Spleen (tissue), 11 donors: ENCODE results near the gene CDC123. TPM values are rescaled to one million over a fixed set of nuclear protein-coding genes. Genes with fewer than 3 reads are reported as not detected.

Source experiments
- DNase-seq: peaks from one replicate; pipeline ENCODE4 v3.0.0-alpha.2; 2020
- H3K27ac ChIP-seq, 8 donors: fragments of 200-600 bp; sonication (generic) in 7 of 8; 1 replicate in 4 of 8; 2 replicates in 4 of 8; pipeline versions ENCODE4 v1.5.0 to v1.8.0; 2016 to 2021; ENCODE audit warnings: inconsistent platforms in 4 of 8, mild to moderate bottlenecking in 4 of 8, moderate library complexity in 1 of 8
- H3K27me3 ChIP-seq, 7 donors: fragments of 200-600 bp; sonication (generic) in 6 of 7; replicated peaks in 1 of 7; 1 replicate in 4 of 7; 2 replicates in 3 of 7; pipeline versions ENCODE4 v1.5.0 to v1.8.0; 2016 to 2021; ENCODE audit warnings: inconsistent platforms in 3 of 7, mild to moderate bottlenecking in 1 of 7
- H3K36me3 ChIP-seq, 6 donors: fragments of 200-600 bp; sonication (generic) in 5 of 6; 1 replicate in 4 of 6; 2 replicates in 2 of 6; pipeline versions ENCODE4 v1.5.0 to v1.8.0; 2016 to 2021; ENCODE audit warnings: inconsistent platforms in 2 of 6
- H3K4me1 ChIP-seq, 6 donors: fragments of 200-600 bp; sonication (generic) in 5 of 6; 1 replicate in 3 of 6; 2 replicates in 3 of 6; pipeline versions ENCODE4 v1.5.0 to v1.8.0; 2016 to 2021; ENCODE audit warnings: inconsistent platforms in 3 of 6
- H3K4me3 ChIP-seq, 8 donors: fragments of 200-600 bp; sonication (generic) in 7 of 8; 1 replicate in 4 of 8; 2 replicates in 4 of 8; pipeline versions ENCODE4 v1.5.0 to v1.8.0; 2016 to 2021; ENCODE audit warnings: inconsistent platforms in 4 of 8, mild to moderate bottlenecking in 4 of 8, moderate library complexity in 2 of 8
- H3K9me3 ChIP-seq, 8 donors: fragments of 200-600 bp; sonication (generic) in 7 of 8; 1 replicate in 4 of 8; 2 replicates in 4 of 8; pipeline versions ENCODE4 v1.5.0 to v1.8.0; 2016 to 2021; ENCODE audit warnings: inconsistent platforms in 4 of 8
- CTCF ChIP-seq, 11 experiments: fragments of 200-600 bp in 7 of 11; fragments of 450-650 bp in 4 of 11; sonication (generic) in 4 of 11; IDR thresholded peaks in 8 of 11; conservative IDR thresholded peaks in 3 of 11; 1 replicate in 7 of 11; 2 replicates in 4 of 11; pipeline versions ENCODE4 v1.4.0 to v1.8.0; 2016 to 2021; ENCODE audit warnings: antibody characterized with exemption in 11 of 11, inconsistent platforms in 4 of 11, mild to moderate bottlenecking in 1 of 11
- POLR2A ChIP-seq, 3 donors: fragments of 450-650 bp; IDR thresholded peaks; one replicate each; pipeline ENCODE4 v1.5.1; 2017; ENCODE audit warnings: antibody characterized with exemption in 3 of 3, mild to moderate bottlenecking in 1 of 3
- POLR2AphosphoS5 ChIP-seq, 3 donors: sonication (generic); formaldehyde crosslinking; IDR thresholded peaks; one replicate each; pipeline ENCODE4 v1.5.1; 2017; ENCODE audit warnings: antibody characterized with exemption in 3 of 3
- whole genome bisulfite sequencing, 5 donors: extraction: QIAGEN DNeasy Blood & Tissue Kit in 3 of 5; methylation state at CpG; one replicate each; pipeline versions ENCODE4 v1.1.5 to v1.1.7; 2013 to 2018; 5-methylcytosine and 5-hydroxymethylcytosine counted together
- intact Hi-C: fragments of 100-400 bp; cut with DNase I; formaldehyde crosslinking; loops from one replicate; pipeline ENCODE4 v1.15.0; 2023; ENCODE audit warnings: low total_unique reads
- polyA plus RNA-seq, 3 donors: library from polyadenylated mRNA; stranded (reverse); fragments of 200-250 nt; gene quantifications; one replicate each; pipeline ENCODE4 v1.2.1, GENCODE V29; 2013
- total RNA-seq, 7 donors: library from RNA; depleted of rRNA in 3 of 7; stranded (reverse); fragments of >200 nt in 3 of 7; fragmentation: NEBNext Ultra II Directional in 4 of 7; extraction: Animal tissue kit (Norgen Biotek cat#: 25700) in 4 of 7; gene quantifications; one replicate each; pipeline versions ENCODE4 v1.1.0 to v1.2.1, GENCODE V29; 2016 to 2021
- donor health status: healthy with polysubstance abuse.
- donor health status: DM: no; HTN: no; CAD: no; lungs with moderate emphysema.
- donor health status: DM: no; HTN: no; CAD: no.
- donor health status: Bipolar disorder and iron deficiency.
- donor health status: healthy.
- donor health status: DM: no; HTN: no; CAD: no.
- donor health status: DM: yes; HTN: yes; CAD: no.

CDC123 gene
- total and polyA plus RNA-seq, 10 donors = 38.8 to 93.8 (median 59.9) TPM

DNA sequence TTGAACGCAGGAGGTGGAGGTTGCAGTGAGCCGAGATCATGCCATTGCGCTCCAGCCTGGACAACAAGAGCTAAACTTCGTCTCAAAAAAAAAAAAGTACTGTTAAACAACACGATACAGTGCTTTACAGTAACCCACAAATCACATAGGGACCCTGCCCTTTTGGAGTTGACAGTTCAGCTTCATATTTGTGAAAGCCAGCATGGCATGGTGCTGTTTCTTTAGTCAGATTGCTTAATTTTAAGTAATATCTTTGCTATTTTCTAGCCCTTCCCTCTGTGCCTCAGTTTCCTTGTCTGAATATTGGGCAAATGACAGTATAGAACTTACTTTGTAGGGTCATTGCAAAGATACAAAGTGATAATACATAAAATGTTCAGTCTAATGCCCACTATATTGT lies 4.9 kb downstream of the CDC123 start:
- Histone ChIP-seq H3K36me3 (peaks cover 0 to 77% (median 28%) of the 10 kb centered on the region in 6 donors), H3K27me3 (no peaks in the 10 kb centered on the region), H3K4me1 (peaks cover 15 to 69% (median 33%) of the 10 kb centered on the region in 6 donors), H3K27ac (no peak overlapping the region), H3K4me3 (no peak overlapping the region), H3K9me3 (no peaks in the 10 kb centered on the region)
- TF ChIP-seq CTCF (IDR thresholded peaks at IDR 0.05 in 8 of 11, conservative IDR thresholded peaks at IDR 0.05 in 3 of 11) = no peak
- TF ChIP-seq POLR2A (IDR thresholded peaks at IDR 0.05) = no peak
- TF ChIP-seq POLR2AphosphoS5 (IDR thresholded peaks at IDR 0.05) = no peak
- no peak for DNase-seq
- intact Hi-C loops = no loop called here
- 95 to 98% (median 96%) methylated on average over 5 of the region's 5 CpGs for WGBS, 5 donors

DNA sequence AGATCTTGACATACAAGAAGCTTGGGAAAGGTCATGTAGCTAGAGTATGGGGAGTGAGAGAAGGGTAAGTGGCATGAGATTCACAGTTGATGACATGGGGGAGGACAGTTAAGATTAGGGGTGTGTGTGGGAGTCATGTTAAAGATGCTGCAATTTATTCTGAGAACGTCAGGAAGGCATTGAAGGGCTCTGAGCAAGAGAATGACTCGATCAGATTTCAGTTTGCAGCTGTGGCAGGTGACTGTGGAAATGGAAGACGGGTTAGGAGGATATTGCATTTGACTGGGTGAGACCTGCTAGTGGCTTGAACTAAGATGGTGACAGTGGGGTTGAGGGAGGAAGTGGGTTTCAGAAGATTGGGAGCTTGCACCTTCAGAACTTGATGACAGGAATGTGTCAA lies 5.6 kb downstream of the CDC123 start:
- H3K36me3 ChIP-seq = peaks cover 0 to 84% (median 28%) of the 10 kb centered on the region in 6 donors
- DNase-seq = no peak
- H3K27ac ChIP-seq = no peak overlapping the region
- 39 to 67% (median 64%) methylated on average over 3 of the region's 3 CpGs for WGBS, 5 donors
- no peaks in the 10 kb centered on the region for H3K27me3 ChIP-seq
- TF ChIP-seq POLR2A (IDR thresholded peaks at IDR 0.05) = no peak
- no peak for TF ChIP-seq POLR2AphosphoS5 (IDR thresholded peaks at IDR 0.05)
- no peak for TF ChIP-seq CTCF (IDR thresholded peaks at IDR 0.05 in 8 of 11, conservative IDR thresholded peaks at IDR 0.05 in 3 of 11)
- intact Hi-C loops = no loop called here
- no peaks in the 10 kb centered on the region for H3K9me3 ChIP-seq
- no peak overlapping the region for H3K4me3 ChIP-seq
- H3K4me1 ChIP-seq = peaks cover 15 to 66% (median 32%) of the 10 kb centered on the region in 6 donors

DNA sequence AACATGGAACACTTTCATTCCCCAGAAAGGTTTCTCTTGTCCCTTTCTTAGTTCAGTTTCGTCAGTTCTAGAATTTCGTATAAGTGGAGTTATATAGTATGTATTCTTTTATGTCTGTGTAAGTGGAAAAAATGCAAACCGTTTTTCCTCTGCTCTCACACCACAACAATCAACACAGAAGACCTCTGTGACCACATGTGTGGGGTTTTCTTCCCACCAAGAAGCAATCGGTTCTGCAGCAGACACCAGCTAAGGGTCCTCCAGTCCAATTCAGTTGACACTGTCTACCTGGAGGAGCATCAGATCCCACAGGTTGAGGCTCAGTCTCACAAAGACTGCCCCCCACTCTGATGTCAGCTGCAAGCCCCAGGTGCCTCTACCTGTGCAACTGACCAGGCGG lies 6.2 kb downstream of the CDC123 start:
- 58 to 74% (median 65%) methylated on average over 4 to 5 of the region's 5 CpGs for WGBS, 5 donors
- Histone ChIP-seq H3K4me3 (no peak overlapping the region), H3K27me3 (no peaks in the 10 kb centered on the region), H3K4me1 (peaks cover 9 to 59% (median 25%) of the 10 kb centered on the region in 6 donors), H3K36me3 (peaks cover 0 to 91% (median 28%) of the 10 kb centered on the region in 6 donors), H3K27ac (no peak overlapping the region), H3K9me3 (no peaks in the 10 kb centered on the region)
- TF ChIP-seq POLR2A (IDR thresholded peaks at IDR 0.05) = no peak
- no peak for TF ChIP-seq POLR2AphosphoS5 (IDR thresholded peaks at IDR 0.05)
- intact Hi-C loops = no loop called here
- DNase-seq = no peak

GRCh38 chr10:12205082-12205481 lies 9.1 kb downstream of the CDC123 start:
- intact Hi-C loops = no loop called here
- Histone ChIP-seq H3K36me3 (peaks cover 0 to 100% (median 31%) of the 10 kb centered on the region in 6 donors), H3K4me1 (peaks cover 0 to 43% (median 6%) of the 10 kb centered on the region in 6 donors), H3K27ac (no peak overlapping the region), H3K9me3 (no peaks in the 10 kb centered on the region), H3K27me3 (no peaks in the 10 kb centered on the region), H3K4me3 (no peak overlapping the region)
- 87 to 93% (median 89%) methylated on average over 3 of the region's 3 CpGs for WGBS, 5 donors
- TF ChIP-seq POLR2AphosphoS5 (IDR thresholded peaks at IDR 0.05) (no peak), POLR2A (IDR thresholded peaks at IDR 0.05) (no peak), CTCF (IDR thresholded peaks at IDR 0.05 in 8 of 11, conservative IDR thresholded peaks at IDR 0.05 in 3 of 11) (no peak)
- DNase-seq = no peak

DNA sequence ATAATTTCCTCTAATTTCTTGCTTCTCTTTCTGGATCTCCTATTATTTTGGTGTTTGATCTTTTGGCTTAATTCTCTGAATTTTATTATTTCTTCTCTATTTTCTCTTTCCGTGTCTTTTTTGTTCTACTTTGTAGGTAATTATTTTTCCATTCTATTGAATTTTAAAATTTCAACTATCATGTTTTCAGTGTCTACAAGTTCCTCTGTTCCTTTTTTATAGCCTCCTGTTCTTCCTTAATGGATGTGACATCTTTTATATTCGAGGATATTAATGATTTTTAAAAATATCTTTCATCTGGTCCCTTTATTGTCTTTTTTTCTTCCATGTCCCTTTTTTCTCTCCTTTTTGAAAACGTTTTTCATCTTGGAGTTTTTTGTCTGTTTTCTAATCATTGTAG lies 11.1 kb downstream of the CDC123 start:
- Histone ChIP-seq H3K27ac (no peak overlapping the region), H3K36me3 (peaks cover 3 to 100% (median 46%) of the 10 kb centered on the region in 6 donors), H3K4me3 (no peak overlapping the region), H3K27me3 (no peaks in the 10 kb centered on the region), H3K4me1 (peaks cover 0 to 23% (median 0%) of the 10 kb centered on the region in 6 donors), H3K9me3 (no peaks in the 10 kb centered on the region)
- 85 to 90% (median 89%) methylated on average over 3 of the region's 3 CpGs for WGBS, 5 donors
- DNase-seq = no peak
- intact Hi-C loops = no loop called here
- TF ChIP-seq POLR2AphosphoS5 (IDR thresholded peaks at IDR 0.05) (no peak), POLR2A (IDR thresholded peaks at IDR 0.05) (no peak), CTCF (IDR thresholded peaks at IDR 0.05 in 8 of 11, conservative IDR thresholded peaks at IDR 0.05 in 3 of 11) (no peak)
